Activated T-cell treated with anti-CD3 and anti-CD28 coated beads for 24 hours (primary cell): ENCODE measurements around the gene EP400.
"Not testable (repeated sequence)": the region's sequence is repeated elsewhere in the genome, so short reads cannot be mapped to it uniquely, and the experiment has no call there.

ENCODE experiments used
- DNase-seq: peaks from one replicate; pipeline ENCODE4 v3.0.0-alpha.2; 2020; ENCODE audit warnings: low read depth

EP400 gene

DNA sequence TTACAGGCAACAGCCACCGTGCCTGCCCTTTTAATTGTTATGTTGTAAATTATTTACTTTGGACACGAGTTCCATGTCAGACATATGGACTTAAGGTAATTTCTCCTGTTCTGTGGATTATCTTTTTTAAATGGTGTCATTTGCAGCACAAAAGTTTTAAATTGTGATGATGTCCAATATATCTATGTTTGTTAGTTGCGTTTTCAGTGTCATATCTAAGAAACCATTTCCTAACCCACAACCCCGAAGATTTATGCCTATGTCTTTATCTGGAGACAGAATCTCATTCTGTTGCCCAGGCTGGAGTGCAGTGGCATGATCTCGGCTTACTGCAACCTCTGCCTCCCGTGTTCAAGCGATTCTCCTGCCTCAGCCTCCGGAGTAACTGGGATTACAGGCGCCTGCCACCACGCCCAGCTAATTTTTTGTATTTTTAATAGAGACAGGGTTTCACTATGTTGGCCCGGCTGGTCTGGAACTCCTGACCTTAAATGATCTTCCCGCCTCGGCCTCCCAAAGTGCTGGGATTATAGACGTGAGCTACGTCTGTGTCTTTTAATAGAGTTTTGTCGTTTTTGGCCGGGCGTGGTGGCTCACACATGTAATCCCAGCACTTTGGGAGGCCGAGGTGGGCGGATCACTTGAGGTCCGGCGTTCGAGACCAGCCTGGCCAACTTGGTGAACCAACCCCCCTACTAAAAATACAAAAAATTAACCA is 870 bp upstream of the EP400 start:
- not testable (repeated sequence) for DNase-seq

DNA sequence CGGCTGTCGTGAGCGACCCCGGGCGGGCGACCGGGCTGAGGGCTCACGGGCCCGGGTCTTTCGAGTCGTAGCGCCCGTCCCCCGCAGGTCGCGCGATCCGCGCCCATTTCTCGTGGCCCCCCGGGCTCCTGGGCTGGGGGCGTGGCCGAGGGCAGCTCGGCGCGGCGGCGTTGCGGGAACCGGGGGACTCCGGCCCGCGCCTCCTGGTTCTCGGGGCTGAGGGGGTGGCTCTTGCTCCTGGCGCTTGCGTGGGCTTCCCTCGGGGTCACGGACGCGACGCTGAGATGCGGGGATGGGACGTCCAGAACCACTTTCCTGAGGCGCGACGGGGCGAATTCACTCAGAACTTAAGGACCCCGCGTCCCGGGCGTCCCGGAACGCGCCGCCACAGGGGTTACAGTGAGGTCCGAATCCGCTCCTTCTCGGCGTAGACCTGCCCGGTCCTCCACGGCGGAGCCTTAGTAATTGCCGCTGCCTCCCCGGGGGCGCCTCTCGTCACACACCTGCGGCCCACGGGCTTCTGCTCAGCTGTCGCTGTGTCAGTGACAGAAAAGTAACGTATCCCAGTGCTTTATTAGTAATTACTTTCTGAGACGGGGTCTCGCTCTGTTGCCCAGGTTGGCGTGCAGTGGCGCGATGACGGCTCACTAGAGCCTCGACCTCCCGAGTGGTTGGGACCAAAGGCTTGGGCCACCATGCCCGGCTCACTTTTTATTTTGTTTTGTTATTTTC is 606 bp downstream of the EP400 start:
- DNase-seq, result peak; percentile 28

DNA sequence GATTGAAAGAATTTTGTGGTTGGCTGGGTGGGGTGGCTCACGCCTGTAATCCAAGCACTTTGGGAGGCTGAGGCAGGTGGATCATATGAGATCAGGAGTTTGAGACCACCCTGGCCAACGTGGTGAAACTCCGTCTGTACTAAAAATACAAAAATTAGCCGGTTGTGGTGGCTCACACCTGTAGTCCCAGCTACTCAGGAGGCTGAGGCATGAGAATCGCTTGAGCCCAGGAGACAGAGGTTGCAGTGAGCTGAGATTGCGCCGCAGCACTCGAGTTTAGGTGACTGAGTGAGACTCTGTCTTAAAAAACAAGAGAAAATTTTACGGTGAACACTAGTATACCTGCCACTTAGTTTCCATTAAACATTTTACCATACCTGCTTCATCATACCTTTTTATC is 4.1 kb downstream of the EP400 start:
- DNase-seq, result not testable (repeated sequence)

DNA sequence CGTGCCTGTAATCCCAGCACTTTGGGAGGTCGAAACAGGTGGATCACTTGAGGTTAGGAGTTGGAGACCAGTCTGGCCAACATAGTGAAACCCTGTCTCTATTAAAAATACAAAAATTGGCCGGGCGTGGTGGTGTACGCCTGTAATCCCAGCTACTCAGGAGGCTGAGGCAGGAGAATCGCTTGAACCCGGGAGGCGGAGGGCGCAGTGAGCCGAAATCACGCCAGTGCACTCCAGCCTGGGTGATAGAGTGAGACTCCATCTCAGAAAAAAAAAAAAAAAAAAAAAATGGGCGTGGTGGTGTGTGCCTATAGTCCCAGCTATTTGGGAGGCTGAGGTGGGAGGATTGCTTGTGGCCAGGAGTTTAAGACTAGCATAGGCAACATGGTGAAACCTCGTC is 4.7 kb downstream of the EP400 start:
- not testable (repeated sequence) for DNase-seq

DNA sequence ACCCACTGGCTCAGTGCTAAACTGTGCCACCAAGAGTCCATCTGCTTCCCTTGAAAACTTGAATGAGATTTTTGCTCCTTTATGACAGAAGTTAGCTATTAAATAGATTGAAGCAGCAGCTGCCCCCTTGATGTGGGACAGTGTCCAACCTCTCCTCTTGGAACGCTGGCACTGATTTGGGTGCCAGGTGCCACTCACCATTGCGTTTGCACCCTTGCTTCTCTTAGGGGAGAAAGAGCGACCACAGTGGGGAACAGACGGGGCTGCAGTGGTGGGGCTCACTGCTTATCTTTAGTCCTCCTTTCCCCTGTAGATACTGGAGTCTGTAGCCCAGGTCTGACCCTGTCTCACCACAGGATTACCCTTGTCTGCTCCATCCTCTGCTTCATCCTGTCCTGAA is 9.4 kb downstream of the EP400 start:
- DNase-seq, result no peak

DNA sequence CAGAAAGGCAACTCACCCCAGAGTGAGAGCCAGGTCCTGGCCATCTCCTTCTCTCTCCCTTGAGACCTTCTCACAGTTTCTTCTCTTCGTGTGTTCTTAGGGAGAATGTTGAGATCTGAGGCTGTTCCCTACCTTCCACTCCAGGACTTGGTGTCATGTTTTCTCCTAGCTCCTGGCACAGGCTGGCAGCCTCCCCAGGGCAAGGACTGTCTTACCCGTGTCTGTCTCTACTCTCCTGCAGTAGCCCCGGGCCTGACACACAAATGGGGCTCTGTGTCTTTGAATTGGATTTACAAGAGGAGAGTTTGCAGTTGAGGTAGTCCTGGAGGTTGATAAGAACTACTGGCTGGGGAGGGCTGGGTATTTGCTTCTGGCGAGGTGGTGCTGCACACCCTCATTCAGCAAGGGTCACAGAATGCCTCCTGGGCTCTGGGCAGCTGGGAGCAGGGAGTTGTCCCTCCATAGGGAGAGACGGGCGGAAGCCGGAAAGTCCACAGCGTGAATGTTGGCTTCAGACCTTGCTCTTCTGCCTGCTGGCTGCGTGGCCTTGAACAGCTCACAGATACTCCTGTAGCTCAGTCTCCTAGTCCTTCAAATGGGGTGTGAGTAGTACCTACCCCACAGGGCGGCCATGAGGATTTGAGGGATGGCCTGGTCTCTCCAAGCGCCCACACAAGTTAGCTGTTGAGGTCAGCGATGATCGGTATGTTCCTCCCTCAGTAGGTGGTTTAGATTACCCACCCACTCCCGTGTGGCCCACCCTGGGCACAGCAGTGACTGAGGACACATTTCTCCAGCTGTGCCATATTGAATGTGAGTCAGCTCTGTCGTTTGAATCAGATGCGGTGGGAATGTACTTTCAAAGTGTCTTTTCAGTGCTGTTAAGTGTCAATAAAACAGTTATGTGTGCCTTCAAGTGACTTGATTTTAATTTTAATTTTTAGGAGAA is 10.2 kb downstream of the EP400 start:
- no peak for DNase-seq

DNA sequence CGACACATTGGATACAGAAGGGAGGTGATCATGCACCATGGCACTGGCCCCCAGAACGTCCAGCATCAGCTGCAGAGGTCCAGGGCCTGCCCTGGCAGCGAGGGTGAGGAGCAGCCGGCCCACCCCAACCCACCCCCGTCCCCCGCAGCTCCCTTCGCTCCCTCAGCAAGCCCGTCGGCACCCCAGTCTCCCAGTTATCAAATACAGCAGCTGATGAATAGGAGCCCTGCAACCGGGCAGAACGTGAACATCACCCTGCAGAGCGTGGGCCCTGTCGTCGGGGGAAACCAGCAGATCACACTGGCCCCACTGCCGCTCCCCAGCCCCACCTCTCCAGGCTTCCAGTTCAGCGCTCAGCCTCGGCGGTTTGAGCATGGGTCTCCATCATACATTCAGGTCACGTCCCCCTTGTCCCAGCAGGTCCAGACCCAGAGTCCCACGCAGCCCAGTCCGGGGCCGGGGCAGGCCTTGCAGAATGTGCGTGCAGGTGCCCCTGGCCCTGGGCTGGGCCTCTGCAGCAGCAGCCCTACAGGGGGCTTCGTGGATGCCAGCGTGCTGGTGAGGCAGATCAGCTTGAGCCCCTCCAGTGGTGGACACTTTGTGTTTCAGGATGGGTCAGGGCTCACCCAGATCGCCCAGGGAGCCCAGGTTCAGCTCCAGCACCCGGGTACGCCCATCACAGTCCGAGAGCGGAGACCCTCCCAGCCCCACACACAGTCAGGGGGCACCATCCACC is 11.0 kb downstream of the EP400 start:
- not testable (repeated sequence) for DNase-seq

DNA sequence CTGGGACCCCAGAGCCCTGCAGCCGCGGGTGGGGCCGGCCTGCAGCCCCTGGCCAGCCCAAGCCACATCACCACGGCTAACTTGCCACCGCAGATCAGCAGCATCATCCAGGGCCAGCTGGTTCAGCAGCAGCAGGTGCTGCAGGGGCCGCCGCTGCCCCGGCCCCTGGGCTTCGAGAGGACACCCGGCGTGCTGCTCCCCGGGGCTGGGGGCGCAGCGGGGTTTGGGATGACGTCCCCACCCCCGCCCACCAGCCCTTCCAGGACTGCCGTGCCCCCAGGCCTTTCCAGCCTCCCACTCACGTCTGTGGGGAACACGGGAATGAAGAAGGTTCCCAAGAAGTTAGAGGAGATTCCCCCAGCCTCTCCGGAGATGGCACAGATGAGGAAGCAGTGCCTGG is 11.6 kb downstream of the EP400 start:
- not testable (repeated sequence) for DNase-seq

DNA sequence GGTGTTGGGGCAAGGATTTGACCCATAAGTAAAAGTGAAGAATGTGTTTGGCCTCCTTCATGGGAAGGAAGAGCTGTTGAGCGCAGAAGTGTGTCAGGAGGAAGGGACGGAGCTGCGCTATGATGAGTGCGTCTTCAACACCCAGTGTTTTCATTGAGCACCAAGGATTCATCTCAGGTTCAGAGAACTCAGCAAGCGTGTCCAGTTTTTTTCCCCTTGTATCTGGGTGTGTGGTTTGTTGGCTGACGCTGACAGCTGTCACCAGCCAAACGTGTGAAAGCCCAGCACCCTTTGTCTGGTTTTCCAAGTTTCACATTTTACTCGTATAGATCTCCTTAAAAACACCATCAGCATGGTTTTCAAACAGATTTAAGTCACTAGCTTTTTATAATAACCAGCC is 12.3 kb downstream of the EP400 start:
- no peak for DNase-seq

DNA sequence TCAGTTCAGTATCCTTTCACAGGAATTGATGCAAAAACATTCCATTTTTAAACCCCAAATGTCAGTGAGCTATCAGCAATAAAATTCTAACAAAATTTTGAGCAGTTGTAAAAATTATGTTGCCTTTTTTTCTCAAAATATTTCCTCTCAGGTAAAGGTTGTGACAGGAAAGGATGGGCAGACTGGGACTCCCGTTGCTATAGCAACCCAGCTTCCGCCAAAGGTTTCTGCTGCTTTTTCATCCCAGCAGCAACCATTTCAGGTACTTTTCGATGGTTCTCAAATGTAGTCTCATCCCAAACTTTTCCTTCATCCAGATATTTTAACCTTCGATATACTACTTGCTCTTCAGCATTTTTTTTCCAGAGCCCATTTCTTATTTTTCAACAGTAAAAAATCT is 13.6 kb downstream of the EP400 start:
- DNase-seq, result no peak

DNA sequence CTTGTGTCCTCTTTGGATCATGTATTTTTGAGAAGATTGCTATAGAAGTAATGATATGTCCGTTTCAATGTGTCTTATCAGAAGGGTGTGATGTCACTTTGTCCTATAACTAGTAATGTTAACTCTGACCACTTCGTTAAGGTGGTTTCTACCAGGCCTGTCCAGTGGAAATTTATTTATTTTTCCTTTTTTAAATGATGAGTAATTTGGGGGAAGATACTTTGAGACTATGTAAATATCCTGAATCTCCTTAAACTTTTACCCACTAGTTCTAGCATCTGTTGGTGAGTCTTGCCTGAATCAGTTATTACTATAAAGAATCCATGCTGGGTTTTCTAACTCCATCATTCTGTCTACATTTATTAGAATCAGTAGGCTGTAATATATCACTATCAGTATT is 15.3 kb downstream of the EP400 start:
- no peak for DNase-seq

DNA sequence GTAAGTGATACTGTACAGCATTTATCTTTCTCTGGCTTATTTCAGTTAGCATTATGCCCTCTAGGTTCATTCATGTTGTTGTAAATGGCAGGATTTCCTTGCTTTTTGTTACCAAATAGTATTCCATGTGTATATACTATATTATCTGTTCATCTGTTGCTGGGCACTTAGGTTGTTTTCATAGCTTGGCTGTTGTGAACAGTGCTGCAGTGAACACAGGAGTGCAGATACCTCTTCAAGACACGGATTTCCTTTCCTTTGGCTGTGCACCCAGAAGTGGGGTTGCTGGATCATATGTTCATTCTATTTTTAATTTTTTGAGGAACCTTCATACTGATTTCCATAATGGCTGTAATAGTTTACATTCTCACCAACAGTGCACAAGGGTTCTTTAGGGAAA is 21.5 kb downstream of the EP400 start:
- DNase-seq, result no peak

DNA sequence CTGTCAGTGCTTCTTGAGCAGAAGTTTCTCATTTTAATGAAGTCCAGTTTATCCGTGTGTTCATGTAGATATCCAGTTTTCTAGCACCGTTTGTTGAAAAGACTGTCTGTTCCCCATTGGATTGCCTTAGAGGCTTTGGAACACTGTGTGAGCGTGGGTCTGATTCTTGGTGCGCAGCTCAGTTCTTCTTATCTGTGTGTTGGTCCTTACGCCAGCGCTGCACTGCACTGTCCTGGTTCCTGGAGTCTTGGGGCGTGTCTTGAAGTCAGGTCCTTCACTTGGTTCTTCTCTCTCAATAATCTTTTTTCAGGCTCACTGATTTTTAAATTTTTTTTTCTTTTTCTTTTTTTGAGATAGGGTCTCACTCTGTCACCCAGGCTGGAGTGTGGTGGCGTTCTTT is 25.5 kb downstream of the EP400 start:
- DNase-seq, result no peak

DNA sequence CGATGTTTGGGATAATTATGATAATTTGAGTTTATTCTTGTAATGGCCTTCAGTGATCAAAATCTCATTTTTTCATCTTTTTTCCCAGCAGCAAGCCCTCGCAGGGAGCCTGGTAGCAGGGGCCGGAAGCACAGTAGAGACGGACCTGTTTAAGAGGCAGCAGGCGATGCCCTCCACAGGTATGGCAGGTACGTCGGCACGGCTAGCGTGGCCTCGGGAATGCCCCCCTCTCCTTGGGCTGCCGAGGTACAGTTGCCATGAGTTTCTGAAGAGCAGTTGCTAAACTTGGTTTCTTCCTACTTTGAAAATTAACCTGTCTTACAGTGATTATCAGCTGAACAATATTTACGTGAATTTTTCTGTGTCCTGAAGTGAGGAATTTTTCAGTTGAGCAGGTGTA is 29.9 kb downstream of the EP400 start:
- DNase-seq, result no peak

DNA sequence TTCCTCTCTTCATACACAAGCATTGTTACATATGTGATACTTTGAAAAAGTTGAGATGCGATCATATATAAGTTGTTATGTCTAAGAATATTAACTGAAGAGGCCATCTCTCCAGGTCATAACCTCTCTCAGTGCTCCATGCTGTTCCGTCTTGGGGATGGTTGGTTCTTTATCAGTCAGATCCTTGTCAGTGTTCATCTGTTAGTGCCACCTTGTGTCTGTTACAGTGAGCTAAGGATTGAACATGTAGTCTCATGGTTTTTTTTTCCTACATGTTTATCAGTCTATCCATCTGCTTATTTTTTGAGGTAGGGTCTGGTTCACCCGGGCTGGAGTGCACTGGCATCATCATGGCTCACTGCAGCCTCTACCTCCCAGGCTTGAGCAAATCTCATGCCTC is 30.5 kb downstream of the EP400 start:
- DNase-seq, result no peak

DNA sequence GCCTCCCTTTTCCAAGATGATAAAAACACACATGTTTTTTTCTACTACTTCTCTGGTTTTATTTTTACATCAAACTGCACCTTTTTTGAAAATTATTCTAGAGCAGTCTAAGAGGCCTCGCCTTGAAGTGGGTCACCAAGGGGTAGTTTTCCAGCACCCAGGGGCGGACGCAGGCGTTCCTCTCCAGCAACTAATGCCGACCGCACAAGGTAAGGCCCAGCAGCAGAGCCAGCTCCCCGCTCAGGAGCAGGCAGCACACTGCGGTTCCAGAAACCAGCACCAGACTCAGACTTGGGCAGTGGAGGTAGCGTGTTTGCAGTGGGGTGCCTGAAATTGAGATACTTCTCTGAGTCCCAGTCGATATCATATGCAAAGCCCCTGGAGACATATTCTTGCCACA is 31.6 kb downstream of the EP400 start:
- DNase-seq, result no peak

DNA sequence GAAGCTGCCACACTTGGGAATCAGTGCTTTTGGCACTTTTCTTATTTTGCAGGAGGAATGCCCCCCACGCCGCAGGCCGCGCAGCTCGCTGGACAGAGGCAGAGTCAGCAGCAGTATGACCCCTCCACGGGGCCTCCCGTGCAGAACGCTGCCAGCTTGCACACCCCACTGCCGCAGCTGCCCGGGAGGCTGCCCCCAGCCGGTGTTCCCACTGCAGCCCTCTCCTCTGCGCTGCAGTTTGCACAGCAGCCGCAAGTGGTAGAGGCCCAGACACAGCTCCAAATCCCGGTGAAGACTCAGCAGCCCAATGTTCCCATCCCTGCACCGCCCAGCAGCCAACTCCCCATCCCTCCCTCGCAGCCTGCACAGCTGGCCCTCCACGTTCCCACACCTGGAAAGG is 32.3 kb downstream of the EP400 start:
- DNase-seq, result no peak

DNA sequence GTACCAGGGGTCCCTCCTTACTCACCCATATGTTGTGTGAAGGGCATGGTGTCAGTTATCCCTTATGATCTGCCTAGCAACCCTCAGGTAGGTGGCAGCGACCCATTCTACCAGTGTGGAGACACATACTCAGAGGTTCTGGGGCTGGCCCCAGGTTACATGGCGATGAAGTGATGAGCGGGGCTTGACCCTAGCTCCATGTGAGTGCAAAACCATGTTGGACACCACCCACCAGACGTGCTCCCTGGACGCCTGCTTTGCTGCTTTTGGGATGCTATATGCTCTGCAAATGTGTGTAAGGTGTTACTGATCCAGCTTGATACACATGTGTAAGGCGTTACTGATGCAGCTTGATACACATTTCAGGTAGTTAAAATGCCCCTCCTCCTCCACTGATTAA is 33.3 kb downstream of the EP400 start:
- DNase-seq, result no peak

DNA sequence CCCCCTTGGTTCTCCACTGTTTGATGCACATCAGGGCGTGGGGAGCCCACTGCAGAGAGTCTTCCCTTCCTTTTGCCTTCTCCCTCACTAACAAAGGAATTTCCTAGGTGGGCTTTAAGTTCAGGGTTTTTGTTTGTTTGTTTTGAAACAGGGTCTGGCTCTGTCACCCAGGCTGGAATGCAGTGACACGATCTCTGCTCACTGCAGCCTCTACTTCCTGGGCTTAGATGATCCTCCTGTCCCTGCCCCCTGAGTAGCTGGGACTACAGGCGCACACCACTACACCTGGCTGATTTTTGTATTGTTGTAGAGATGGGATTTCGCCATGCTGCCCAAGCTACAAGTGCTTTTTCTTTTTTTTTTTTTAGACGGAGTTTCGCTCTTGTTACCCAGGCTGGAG is 33.8 kb downstream of the EP400 start:
- DNase-seq, result no peak

DNA sequence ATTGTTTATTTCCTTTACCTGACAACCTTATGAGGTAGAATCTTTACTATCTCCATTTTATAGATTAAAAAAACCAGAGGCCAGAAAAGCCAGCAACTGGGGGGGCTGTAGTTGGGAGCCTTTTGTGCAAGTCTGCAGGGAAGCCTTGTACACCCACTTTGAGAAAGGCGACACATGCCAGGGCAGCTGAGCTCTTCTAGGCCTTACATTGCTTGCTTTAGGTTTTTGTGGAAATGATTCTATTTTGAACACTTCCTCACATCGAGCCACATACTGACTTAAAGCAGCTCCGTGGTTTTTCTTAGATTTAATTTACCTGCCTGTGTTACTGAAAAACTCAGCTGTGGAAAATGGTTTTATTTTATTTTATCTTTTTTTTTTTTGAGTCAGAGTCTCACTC is 34.6 kb downstream of the EP400 start:
- no peak for DNase-seq

DNA sequence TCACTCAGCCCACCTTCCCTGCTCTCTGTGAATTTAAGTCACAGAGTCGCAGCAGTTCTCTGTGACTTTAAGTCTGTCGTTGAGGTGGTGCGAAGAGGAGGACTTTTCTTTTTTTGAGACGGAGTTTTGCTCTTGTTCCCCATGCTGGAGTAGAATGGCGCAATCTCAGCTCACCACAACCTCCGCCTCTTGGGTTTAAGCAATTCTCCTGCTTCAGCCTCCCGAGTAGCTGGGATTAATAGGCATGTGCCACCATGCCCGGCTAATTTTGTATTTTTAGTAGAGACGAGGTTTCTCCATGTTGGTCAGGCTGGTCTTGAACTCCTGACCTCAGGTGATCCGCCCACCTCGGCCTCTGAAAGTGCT is 35.8 kb downstream of the EP400 start:
- DNase-seq, result not testable (repeated sequence)

DNA sequence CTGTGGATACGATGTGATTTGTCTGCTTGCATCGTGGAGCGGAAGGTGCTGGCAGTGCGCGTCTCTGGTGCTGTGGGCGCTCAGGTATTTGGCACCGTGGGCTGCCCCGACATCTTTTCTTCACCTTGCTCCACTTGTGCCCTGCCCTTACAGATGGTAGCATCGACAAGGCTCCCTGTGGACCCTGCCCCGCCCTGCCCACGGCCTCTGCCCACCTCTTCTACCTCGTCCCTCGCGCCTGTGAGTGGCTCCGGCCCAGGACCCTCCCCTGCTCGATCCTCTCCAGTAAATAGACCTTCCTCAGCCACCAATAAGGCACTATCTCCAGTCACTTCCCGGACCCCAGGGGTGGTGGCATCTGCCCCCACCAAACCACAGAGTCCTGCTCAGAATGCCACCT is 36.6 kb downstream of the EP400 start:
- no peak for DNase-seq
